ENCODE data around the gene CNMD.
"Not testable (repeated sequence)": the region's sequence is repeated elsewhere in the genome, so short reads cannot be mapped to it uniquely, and the experiment has no call there.

CNMD gene

GRCh38 chr13:52743988-52744387 lies 4.4 kb upstream of the CNMD start:
- no peak for DNase-seq

GRCh38 chr13:52743569-52743968 lies 3.9 kb upstream of the CNMD start:
- DNase-seq: no peak

GRCh38 chr13:52738719-52739467 lies 727 bp downstream of the CNMD start:
- peak; percentile 7 for DNase-seq

- no peak for DNase-seq
These were observed 1.7 kb downstream of the CNMD start for GRCh38 chr13:52737965-52738364.

GRCh38 chr13:52737451-52737850 lies 2.2 kb downstream of the CNMD start:
- no peak for DNase-seq

- no peak for DNase-seq
These were observed 2.7 kb downstream of the CNMD start for GRCh38 chr13:52736891-52737290.

GRCh38 chr13:52734075-52734623 lies 5.5 kb downstream of the CNMD start:
- no peak for DNase-seq

GRCh38 chr13:52726258-52726657 lies 13.4 kb downstream of the CNMD start:
- DNase-seq: no peak

GRCh38 chr13:52725302-52725701 lies 14.3 kb downstream of the CNMD start:
- DNase-seq: no peak

- no peak for DNase-seq
These were observed 16.4 kb downstream of the CNMD start for GRCh38 chr13:52723181-52723580.

GRCh38 chr13:52721356-52721755 lies 18.3 kb downstream of the CNMD start:
- DNase-seq: not testable (repeated sequence)

- DNase-seq: not testable (repeated sequence)
These were observed 18.7 kb downstream of the CNMD start for GRCh38 chr13:52720904-52721303.

GRCh38 chr13:52713894-52714293 lies 25.7 kb downstream of the CNMD start:
- DNase-seq: no peak

GRCh38 chr13:52712385-52712784 lies 27.2 kb downstream of the CNMD start:
- no peak for DNase-seq

GRCh38 chr13:52711286-52711685 lies 28.3 kb downstream of the CNMD start:
- no peak for DNase-seq

GRCh38 chr13:52708266-52708665 lies 31.4 kb downstream of the CNMD start:
- DNase-seq: not testable (repeated sequence)

GRCh38 chr13:52707375-52707774 lies 32.2 kb downstream of the CNMD start:
- DNase-seq: no peak

- no peak for DNase-seq
These were observed 33.5 kb downstream of the CNMD start for GRCh38 chr13:52706081-52706480.

GRCh38 chr13:52703482-52703881 lies 36.1 kb downstream of the CNMD start:
- no peak for DNase-seq

GRCh38 chr13:52701728-52702465 lies 37.7 kb downstream of the CNMD start:
- no peak for DNase-seq

- DNase-seq: no peak
These were observed 43.1 kb downstream of the CNMD start for GRCh38 chr13:52696566-52696965.

GRCh38 chr13:52695856-52696255 lies 43.8 kb downstream of the CNMD start:
- peak; percentile 85 for DNase-seq

- DNase-seq: no peak
These were observed 53.2 kb downstream of the CNMD start for GRCh38 chr13:52686376-52686775.

- DNase-seq: not testable (repeated sequence)
These were observed 53.8 kb downstream of the CNMD start for GRCh38 chr13:52685806-52686205.

Measured in activated CD4-positive, alpha-beta T cell treated with anti-CD3 and anti-CD28 coated beads, Interleukin-2, amount 50 U/mL, for 16 hours (primary cell).